Natural killer cell (primary cell): ENCODE measurements around the gene UGT1A8. TPM values are rescaled to one million over a fixed set of nuclear protein-coding genes. Genes with fewer than 3 reads are reported as not detected.

Source experiments
- ATAC-seq, 3 donors: fragments of 150-1000 bp in 2 of 3; fragments of 200-7000 bp in 1 of 3; cut with Tn5 transposase; 1 replicate in 1 of 3; 2 replicates in 2 of 3; pipeline ENCODE4 v1.10.0; 2021; ENCODE audit warnings: mild to moderate bottlenecking in 2 of 3, moderate library complexity in 2 of 3
- DNase-seq, 2 donors: peaks; one replicate each; pipeline versions ENCODE4 v3.0.0 to v3.0.0-alpha.2; 2013 to 2021; ENCODE audit warnings: mixed read lengths in 1 of 2
- H3K27ac ChIP-seq: one replicate; pipeline ENCODE4 v1.5.1; 2013; ENCODE audit warnings: mild to moderate bottlenecking, low read length
- H3K27me3 ChIP-seq: one replicate; pipeline ENCODE4 v1.6.1; 2013; ENCODE audit warnings: low read length; ENCODE audit not compliant: control insufficient read depth, insufficient read depth
- H3K36me3 ChIP-seq: one replicate; pipeline ENCODE4 v1.6.1; 2013; ENCODE audit warnings: low read length; ENCODE audit not compliant: control insufficient read depth, insufficient read depth
- H3K4me1 ChIP-seq: one replicate; pipeline ENCODE4 v1.6.1; 2013; ENCODE audit warnings: low read length; ENCODE audit not compliant: control insufficient read depth, insufficient read depth
- H3K4me3 ChIP-seq: one replicate; pipeline ENCODE4 v1.5.1; 2013; ENCODE audit warnings: low read length
- H3K9me3 ChIP-seq: one replicate; pipeline ENCODE4 v1.6.1; 2013; ENCODE audit warnings: low read length; ENCODE audit not compliant: control insufficient read depth, insufficient read depth
- H3K27ac Mint-ChIP-seq, 2 donors: one replicate each; pipeline ENCODE4 v1.8.0; 2022; ENCODE audit warnings: mild to moderate bottlenecking in 2 of 2, mixed read lengths in 2 of 2, moderate library complexity in 1 of 2
- H3K27me3 Mint-ChIP-seq, 2 donors: one replicate each; pipeline ENCODE4 v1.8.0; 2022; ENCODE audit warnings: low read depth in 2 of 2, mixed read lengths in 2 of 2
- H3K36me3 Mint-ChIP-seq: one replicate; pipeline ENCODE4 v1.8.0; 2022; ENCODE audit warnings: mixed read lengths
- H3K4me1 Mint-ChIP-seq, 2 donors: one replicate each; pipeline ENCODE4 v1.8.0; 2022; ENCODE audit warnings: mixed read lengths in 2 of 2
- H3K4me3 Mint-ChIP-seq: one replicate; pipeline ENCODE4 v1.8.0; 2022; ENCODE audit warnings: mild to moderate bottlenecking, moderate library complexity, mixed read lengths
- H3K9me3 Mint-ChIP-seq, 2 donors: one replicate each; pipeline ENCODE4 v1.8.0; 2022; ENCODE audit warnings: mixed read lengths in 2 of 2
- WGBS: methylation state at CpG from one replicate; pipeline ENCODE4 v1.1.7; 2013; ENCODE audit warnings: missing lambda C conversion rate; ENCODE audit not compliant: insufficient coverage; 5-methylcytosine and 5-hydroxymethylcytosine counted together
- intact Hi-C: fragments of 100-400 bp; cut with micrococcal nuclease; formaldehyde crosslinking; loops from one replicate; pipeline ENCODE4 v1.14.2; 2022
- total RNA-seq, 4 donors: library from RNA; stranded (reverse); fragments of 120-200 nt in 1 of 4; gene quantifications; one replicate each; pipeline versions ENCODE4 v1.2.3 to v1.2.4, GENCODE V29; 2013 to 2022
- TF ChIP-seq, protein P1 (sequence below): fragments of 200-600 bp; IDR thresholded peaks from one replicate; pipeline ENCODE4 v1.8.0; 2022; ENCODE audit warnings: antibody characterized with exemption

Gene UGT1A8
- total RNA-seq, 3 donors from 2014 or later (not counting 1 experiment from before 2014, with no cell fraction given), result not detected

DNA sequence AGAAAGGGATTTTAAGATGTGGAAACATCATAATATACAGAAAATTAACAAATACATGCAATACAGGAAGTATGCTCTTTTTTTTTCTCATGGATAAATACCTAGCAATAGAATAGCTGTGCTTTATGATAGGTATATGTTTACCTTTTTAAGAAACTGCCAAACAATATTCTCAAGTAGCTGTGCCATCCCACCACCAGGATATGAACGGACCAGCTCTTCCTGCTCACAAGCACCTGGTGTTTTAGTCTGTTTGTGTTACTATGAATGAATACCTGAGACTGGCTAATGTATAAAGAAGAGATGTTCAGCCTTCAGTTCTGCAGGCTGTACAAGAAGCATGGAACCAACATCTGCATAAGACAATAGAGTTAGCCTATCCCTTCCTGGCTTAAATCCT lies 19.9 kb upstream of the UGT1A8 start:
- DNase-seq (no peak), ATAC-seq (no peak)
- H3K4me3 Mint-ChIP-seq, result no peak overlapping the region
- no peaks in the 10 kb centered on the region for H3K9me3 ChIP-seq
- H3K36me3 ChIP-seq, result no peaks in the 10 kb centered on the region
- H3K36me3 Mint-ChIP-seq, result no peaks in the 10 kb centered on the region
- no peak overlapping the region for H3K27ac Mint-ChIP-seq
- no peaks in the 10 kb centered on the region for H3K9me3 Mint-ChIP-seq
- no peak overlapping the region for H3K27ac ChIP-seq
- no CpG with 5 or more reads among the region's 1 CpG for WGBS
- H3K27me3 ChIP-seq, result no peaks in the 10 kb centered on the region
- intact Hi-C loops, result no loop called here
- peaks cover 0 to 5% of the 10 kb centered on the region in 2 donors for H3K4me1 Mint-ChIP-seq
- no peak overlapping the region for H3K4me3 ChIP-seq
- no peaks in the 10 kb centered on the region for H3K4me1 ChIP-seq
- TF ChIP-seq, protein P1, sequence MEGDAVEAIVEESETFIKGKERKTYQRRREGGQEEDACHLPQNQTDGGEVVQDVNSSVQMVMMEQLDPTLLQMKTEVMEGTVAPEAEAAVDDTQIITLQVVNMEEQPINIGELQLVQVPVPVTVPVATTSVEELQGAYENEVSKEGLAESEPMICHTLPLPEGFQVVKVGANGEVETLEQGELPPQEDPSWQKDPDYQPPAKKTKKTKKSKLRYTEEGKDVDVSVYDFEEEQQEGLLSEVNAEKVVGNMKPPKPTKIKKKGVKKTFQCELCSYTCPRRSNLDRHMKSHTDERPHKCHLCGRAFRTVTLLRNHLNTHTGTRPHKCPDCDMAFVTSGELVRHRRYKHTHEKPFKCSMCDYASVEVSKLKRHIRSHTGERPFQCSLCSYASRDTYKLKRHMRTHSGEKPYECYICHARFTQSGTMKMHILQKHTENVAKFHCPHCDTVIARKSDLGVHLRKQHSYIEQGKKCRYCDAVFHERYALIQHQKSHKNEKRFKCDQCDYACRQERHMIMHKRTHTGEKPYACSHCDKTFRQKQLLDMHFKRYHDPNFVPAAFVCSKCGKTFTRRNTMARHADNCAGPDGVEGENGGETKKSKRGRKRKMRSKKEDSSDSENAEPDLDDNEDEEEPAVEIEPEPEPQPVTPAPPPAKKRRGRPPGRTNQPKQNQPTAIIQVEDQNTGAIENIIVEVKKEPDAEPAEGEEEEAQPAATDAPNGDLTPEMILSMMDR, result no peak
- peaks cover 28 to 38% of the 10 kb centered on the region in 2 donors for H3K27me3 Mint-ChIP-seq

DNA sequence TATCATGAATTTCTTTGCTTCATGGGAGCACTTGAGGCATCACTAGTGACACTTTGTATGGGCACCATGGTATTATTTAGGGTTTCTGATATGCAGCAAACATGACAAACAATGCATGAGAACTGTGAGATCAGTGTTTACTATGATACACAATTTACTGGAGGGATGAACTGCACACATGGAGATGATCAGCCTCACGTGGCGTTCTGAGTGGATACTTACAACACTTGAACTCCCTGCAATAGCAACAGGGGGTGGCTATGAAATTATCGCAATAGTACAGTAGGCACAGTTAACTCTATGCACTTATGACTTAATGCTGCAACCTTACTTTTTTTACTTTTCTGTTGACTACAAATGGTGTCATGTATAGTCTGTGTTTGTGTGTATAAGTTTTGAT lies 18.5 kb upstream of the UGT1A8 start:
- ATAC-seq, result no peak
- no peak for DNase-seq
- H3K27me3 Mint-ChIP-seq, result peaks cover 28 to 41% of the 10 kb centered on the region in 2 donors
- Histone ChIP-seq H3K9me3 (no peaks in the 10 kb centered on the region), H3K4me3 (no peak overlapping the region), H3K4me1 (no peaks in the 10 kb centered on the region), H3K36me3 (no peaks in the 10 kb centered on the region), H3K27ac (no peak overlapping the region), H3K27me3 (no peaks in the 10 kb centered on the region)
- intact Hi-C loops, result no loop called here
- no peak overlapping the region for H3K27ac Mint-ChIP-seq
- H3K4me1 Mint-ChIP-seq, result no peaks in the 10 kb centered on the region
- H3K36me3 Mint-ChIP-seq, result no peaks in the 10 kb centered on the region
- H3K4me3 Mint-ChIP-seq, result no peak overlapping the region
- H3K9me3 Mint-ChIP-seq, result no peaks in the 10 kb centered on the region
- 96% methylated on average over 3 of the region's 3 CpGs for whole genome bisulfite sequencing
- TF ChIP-seq, protein P1, result no peak

DNA sequence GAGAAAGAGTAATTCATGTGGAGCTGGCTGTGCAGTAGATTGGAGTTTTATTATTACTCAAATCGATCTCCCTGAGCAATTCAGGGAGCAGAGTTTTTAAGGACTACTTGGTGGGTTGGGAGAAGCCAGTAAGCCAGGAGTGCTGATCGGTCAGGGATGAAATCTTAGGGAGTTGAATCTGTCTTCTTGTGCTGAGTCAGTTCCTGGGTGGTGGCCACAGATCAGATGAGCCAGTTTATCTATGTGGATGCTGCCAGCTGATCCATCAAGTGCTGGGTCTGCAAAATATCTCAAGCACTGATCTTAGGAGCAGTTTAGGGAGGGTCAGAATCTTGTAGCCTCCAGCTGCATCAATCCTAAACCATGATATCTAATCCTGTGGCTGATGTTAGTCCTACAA lies 17.0 kb upstream of the UGT1A8 start:
- H3K4me1 Mint-ChIP-seq, result no peaks in the 10 kb centered on the region
- no peaks in the 10 kb centered on the region for H3K9me3 Mint-ChIP-seq
- H3K36me3 Mint-ChIP-seq, result no peaks in the 10 kb centered on the region
- Histone ChIP-seq H3K27me3 (no peaks in the 10 kb centered on the region), H3K27ac (no peak overlapping the region), H3K4me1 (no peaks in the 10 kb centered on the region), H3K9me3 (no peaks in the 10 kb centered on the region), H3K4me3 (no peak overlapping the region), H3K36me3 (no peaks in the 10 kb centered on the region)
- TF ChIP-seq, protein P1, result no peak
- 82% methylated on average over 2 of the region's 2 CpGs for WGBS
- intact Hi-C loops, result no loop called here
- peaks cover 22 to 37% of the 10 kb centered on the region in 2 donors for H3K27me3 Mint-ChIP-seq
- DNase-seq, result no peak
- no peak overlapping the region for H3K4me3 Mint-ChIP-seq
- ATAC-seq, result no peak
- no peak overlapping the region for H3K27ac Mint-ChIP-seq

DNA sequence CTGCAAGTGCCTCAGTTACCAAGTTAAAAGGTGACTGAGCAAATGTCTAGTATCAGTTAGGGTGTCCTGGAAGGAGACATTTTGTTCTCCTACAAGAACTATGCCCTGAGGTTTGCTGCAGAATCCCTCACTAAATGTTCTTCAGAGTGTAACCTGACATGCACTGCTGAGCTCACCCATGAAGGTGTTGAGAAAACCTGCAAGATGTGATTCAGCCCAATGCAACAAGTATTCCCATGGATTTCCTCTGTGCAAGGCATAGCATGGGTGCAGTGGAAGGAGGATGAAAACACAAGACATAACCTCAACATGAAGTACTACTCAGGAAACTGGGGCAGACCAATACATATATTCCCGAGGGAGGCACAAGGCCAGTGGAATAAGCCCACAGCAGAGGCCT lies 15.4 kb upstream of the UGT1A8 start:
- WGBS, result 73% methylated on average over 1 of the region's 1 CpG
- Histone ChIP-seq H3K9me3 (no peaks in the 10 kb centered on the region), H3K4me3 (no peak overlapping the region), H3K27me3 (no peaks in the 10 kb centered on the region), H3K4me1 (no peaks in the 10 kb centered on the region), H3K36me3 (no peaks in the 10 kb centered on the region), H3K27ac (no peak overlapping the region)
- DNase-seq, result no peak
- no peaks in the 10 kb centered on the region for H3K9me3 Mint-ChIP-seq
- no peaks in the 10 kb centered on the region for H3K4me1 Mint-ChIP-seq
- TF ChIP-seq, protein P1, result no peak
- H3K27ac Mint-ChIP-seq, result no peak overlapping the region
- H3K27me3 Mint-ChIP-seq, result peaks cover 25 to 37% of the 10 kb centered on the region in 2 donors
- intact Hi-C loops, result no loop called here
- no peak overlapping the region for H3K4me3 Mint-ChIP-seq
- ATAC-seq, result no peak
- H3K36me3 Mint-ChIP-seq, result no peaks in the 10 kb centered on the region
